Natural killer cell (primary cell): ENCODE data around the gene BCAP29. TPM values are rescaled to one million over a fixed set of nuclear protein-coding genes. Genes with fewer than 3 reads are reported as not detected.

Source experiments
- ATAC-seq, 3 donors: fragments of 150-1000 bp in 2 of 3; fragments of 200-7000 bp in 1 of 3; cut with Tn5 transposase; 1 replicate in 1 of 3; 2 replicates in 2 of 3; pipeline ENCODE4 v1.10.0; 2021; ENCODE audit warnings: mild to moderate bottlenecking in 2 of 3, moderate library complexity in 2 of 3
- DNase-seq, 2 donors: peaks; one replicate each; pipeline versions ENCODE4 v3.0.0 to v3.0.0-alpha.2; 2013 to 2021; ENCODE audit warnings: mixed read lengths in 1 of 2
- H3K27ac ChIP-seq: one replicate; pipeline ENCODE4 v1.5.1; 2013; ENCODE audit warnings: mild to moderate bottlenecking, low read length
- H3K27me3 ChIP-seq: one replicate; pipeline ENCODE4 v1.6.1; 2013; ENCODE audit warnings: low read length; ENCODE audit not compliant: control insufficient read depth, insufficient read depth
- H3K36me3 ChIP-seq: one replicate; pipeline ENCODE4 v1.6.1; 2013; ENCODE audit warnings: low read length; ENCODE audit not compliant: control insufficient read depth, insufficient read depth
- H3K4me1 ChIP-seq: one replicate; pipeline ENCODE4 v1.6.1; 2013; ENCODE audit warnings: low read length; ENCODE audit not compliant: control insufficient read depth, insufficient read depth
- H3K4me3 ChIP-seq: one replicate; pipeline ENCODE4 v1.5.1; 2013; ENCODE audit warnings: low read length
- H3K9me3 ChIP-seq: one replicate; pipeline ENCODE4 v1.6.1; 2013; ENCODE audit warnings: low read length; ENCODE audit not compliant: control insufficient read depth, insufficient read depth
- H3K27ac Mint-ChIP-seq, 2 donors: one replicate each; pipeline ENCODE4 v1.8.0; 2022; ENCODE audit warnings: mild to moderate bottlenecking in 2 of 2, mixed read lengths in 2 of 2, moderate library complexity in 1 of 2
- H3K27me3 Mint-ChIP-seq, 2 donors: one replicate each; pipeline ENCODE4 v1.8.0; 2022; ENCODE audit warnings: low read depth in 2 of 2, mixed read lengths in 2 of 2
- H3K36me3 Mint-ChIP-seq: one replicate; pipeline ENCODE4 v1.8.0; 2022; ENCODE audit warnings: mixed read lengths
- H3K4me1 Mint-ChIP-seq, 2 donors: one replicate each; pipeline ENCODE4 v1.8.0; 2022; ENCODE audit warnings: mixed read lengths in 2 of 2
- H3K4me3 Mint-ChIP-seq: one replicate; pipeline ENCODE4 v1.8.0; 2022; ENCODE audit warnings: mild to moderate bottlenecking, moderate library complexity, mixed read lengths
- H3K9me3 Mint-ChIP-seq, 2 donors: one replicate each; pipeline ENCODE4 v1.8.0; 2022; ENCODE audit warnings: mixed read lengths in 2 of 2
- CTCF ChIP-seq: fragments of 200-600 bp; IDR thresholded peaks from one replicate; pipeline ENCODE4 v1.8.0; 2022; ENCODE audit warnings: antibody characterized with exemption
- WGBS: methylation state at CpG from one replicate; pipeline ENCODE4 v1.1.7; 2013; ENCODE audit warnings: missing lambda C conversion rate; ENCODE audit not compliant: insufficient coverage; 5-methylcytosine and 5-hydroxymethylcytosine counted together
- intact Hi-C: fragments of 100-400 bp; cut with micrococcal nuclease; formaldehyde crosslinking; loops from one replicate; pipeline ENCODE4 v1.14.2; 2022
- total RNA-seq, 4 donors: library from RNA; stranded (reverse); fragments of 120-200 nt in 1 of 4; gene quantifications; one replicate each; pipeline versions ENCODE4 v1.2.3 to v1.2.4, GENCODE V29; 2013 to 2022

Gene BCAP29
- total RNA-seq, 3 donors from 2014 or later (not counting 1 experiment from before 2014, with no cell fraction given), result 22.1 to 33.3 (median 27.1) TPM

DNA sequence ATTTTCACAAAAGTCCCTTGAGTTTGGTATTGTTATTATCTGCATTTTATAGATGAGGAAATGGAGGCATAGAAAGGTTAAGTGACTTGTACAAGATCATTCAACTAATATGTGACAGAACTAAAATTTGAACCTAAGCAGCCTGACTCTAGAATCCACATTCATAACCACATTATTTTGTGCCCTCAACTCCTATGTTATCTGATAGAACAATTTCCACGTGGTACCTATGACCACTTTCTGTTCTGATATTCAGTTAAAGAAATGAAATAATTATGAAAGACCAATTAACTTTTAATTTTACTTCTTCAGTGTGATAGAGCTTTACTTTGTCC lies 17.5 kb downstream of the BCAP29 start:
- no peaks in the 10 kb centered on the region for H3K9me3 ChIP-seq
- H3K4me3 Mint-ChIP-seq, result no peak overlapping the region

GRCh38 chr7:107597953-107598352 lies 17.9 kb downstream of the BCAP29 start:
- Histone ChIP-seq H3K27ac (no peak overlapping the region), H3K36me3 (peaks cover 12% of the 10 kb centered on the region), H3K27me3 (no peaks in the 10 kb centered on the region), H3K4me3 (no peak overlapping the region), H3K4me1 (no peaks in the 10 kb centered on the region), H3K9me3 (no peaks in the 10 kb centered on the region)
- Mint-ChIP-seq H3K4me1 (no peaks in the 10 kb centered on the region), H3K4me3 (no peak overlapping the region), H3K27ac (no peak overlapping the region), H3K36me3 (peaks cover 9% of the 10 kb centered on the region), H3K27me3 (no peaks in the 10 kb centered on the region), H3K9me3 (no peaks in the 10 kb centered on the region)
- ATAC-seq (no peak), DNase-seq (no peak)
- intact Hi-C loops, result no loop called here
- WGBS, result 97% methylated on average over 4 of the region's 4 CpGs
- no peak for TF ChIP-seq CTCF

More for the DNA sequence above, 17.5 kb downstream of the BCAP29 start:
- Mint-ChIP-seq H3K9me3 (no peaks in the 10 kb centered on the region), H3K27ac (no peak overlapping the region), H3K36me3 (peaks cover 9% of the 10 kb centered on the region), H3K27me3 (no peaks in the 10 kb centered on the region), H3K4me1 (no peaks in the 10 kb centered on the region)
- TF ChIP-seq CTCF, result no peak
- ATAC-seq, result no peak
- no peak overlapping the region for H3K4me3 ChIP-seq
- WGBS, result no CpG with 5 or more reads among the region's 1 CpG
- peaks cover 12% of the 10 kb centered on the region for H3K36me3 ChIP-seq
- DNase-seq, result no peak
- no peaks in the 10 kb centered on the region for H3K27me3 ChIP-seq
- no peak overlapping the region for H3K27ac ChIP-seq
- intact Hi-C loops, result no loop called here
- H3K4me1 ChIP-seq, result no peaks in the 10 kb centered on the region

GRCh38 chr7:107599262-107599661 lies 19.2 kb downstream of the BCAP29 start:
- peaks cover 18% of the 10 kb centered on the region for H3K36me3 ChIP-seq
- DNase-seq (no peak), ATAC-seq (no peak)
- no peaks in the 10 kb centered on the region for H3K27me3 Mint-ChIP-seq
- H3K4me3 ChIP-seq, result no peak overlapping the region
- 92% methylated on average over 1 of the region's 1 CpG for WGBS
- TF ChIP-seq CTCF, result no peak
- H3K9me3 ChIP-seq, result no peaks in the 10 kb centered on the region
- H3K27ac ChIP-seq, result no peak overlapping the region
- no peak overlapping the region for H3K27ac Mint-ChIP-seq
- H3K4me1 ChIP-seq, result no peaks in the 10 kb centered on the region
- no peaks in the 10 kb centered on the region for H3K4me1 Mint-ChIP-seq
- peaks cover 9% of the 10 kb centered on the region for H3K36me3 Mint-ChIP-seq
- H3K27me3 ChIP-seq, result no peaks in the 10 kb centered on the region
- intact Hi-C loops, result no loop called here
- H3K9me3 Mint-ChIP-seq, result no peaks in the 10 kb centered on the region
- no peak overlapping the region for H3K4me3 Mint-ChIP-seq

DNA sequence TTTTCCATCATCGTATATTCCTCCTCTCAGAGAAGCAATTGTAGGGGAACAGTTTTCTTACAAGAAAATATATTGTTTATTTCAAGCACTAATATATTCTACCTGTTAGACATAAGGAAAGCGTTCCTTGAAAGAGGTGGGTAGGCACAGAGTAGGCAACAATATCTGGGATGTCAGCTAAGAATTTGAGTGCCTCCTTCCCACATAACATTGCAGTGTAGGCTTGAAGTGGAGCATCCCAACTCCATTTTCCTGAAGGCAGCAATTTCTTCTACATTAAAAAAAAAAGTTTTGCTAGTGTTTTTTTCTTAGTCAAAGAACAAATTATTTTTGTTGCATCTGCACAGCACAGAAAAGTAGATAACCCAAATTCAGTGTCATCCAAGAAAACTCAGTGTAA lies 20.8 kb downstream of the BCAP29 start:
- Mint-ChIP-seq H3K9me3 (no peaks in the 10 kb centered on the region), H3K4me1 (no peaks in the 10 kb centered on the region), H3K36me3 (no peaks in the 10 kb centered on the region), H3K27ac (no peak overlapping the region), H3K4me3 (no peak overlapping the region), H3K27me3 (no peaks in the 10 kb centered on the region)
- Histone ChIP-seq H3K27ac (no peak overlapping the region), H3K27me3 (no peaks in the 10 kb centered on the region), H3K9me3 (no peaks in the 10 kb centered on the region), H3K4me1 (no peaks in the 10 kb centered on the region), H3K4me3 (no peak overlapping the region), H3K36me3 (peaks cover 10% of the 10 kb centered on the region)
- ATAC-seq (no peak), DNase-seq (no peak)
- no peak for TF ChIP-seq CTCF
- no CpG with 5 or more reads among the region's 2 CpGs for WGBS
- intact Hi-C loops, result no loop called here
